Dermis blood vessel endothelial cell (primary cell): ENCODE measurements around the gene PRM2. TPM values are rescaled to one million over a fixed set of nuclear protein-coding genes. Genes with fewer than 3 reads are reported as not detected.

Source experiments
- DNase-seq: peaks from one replicate; pipeline ENCODE4 v3.0.0; 2010
- total RNA-seq: library from RNA; depleted of rRNA; stranded (reverse); fragments of >200 nt; gene quantifications from 2 replicates; pipeline ENCODE4 v1.2.3, GENCODE V29; 2014

Gene PRM2
- total RNA-seq, 1 donor from 2014 or later = not detected

DNA sequence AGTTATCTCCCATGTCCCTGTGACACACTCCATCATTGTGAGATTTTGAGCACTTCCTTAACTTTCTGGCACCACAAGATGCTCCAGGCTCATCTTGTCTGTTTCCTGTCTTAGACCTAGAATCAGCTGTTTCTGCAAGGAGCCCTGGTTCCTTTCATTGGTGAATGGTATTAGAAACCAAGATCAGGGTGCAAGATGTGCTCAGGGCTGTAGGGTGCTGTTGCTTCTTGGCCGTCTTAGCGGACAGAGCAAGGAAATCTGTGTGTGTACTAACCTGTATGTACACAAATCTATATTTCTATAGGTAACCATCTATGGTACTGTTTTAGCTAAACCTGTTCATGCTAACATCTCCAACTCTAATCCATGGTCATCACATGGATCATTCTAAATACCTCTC lies 12.9 kb upstream of the PRM2 start:
- DNase-seq = no peak

DNA sequence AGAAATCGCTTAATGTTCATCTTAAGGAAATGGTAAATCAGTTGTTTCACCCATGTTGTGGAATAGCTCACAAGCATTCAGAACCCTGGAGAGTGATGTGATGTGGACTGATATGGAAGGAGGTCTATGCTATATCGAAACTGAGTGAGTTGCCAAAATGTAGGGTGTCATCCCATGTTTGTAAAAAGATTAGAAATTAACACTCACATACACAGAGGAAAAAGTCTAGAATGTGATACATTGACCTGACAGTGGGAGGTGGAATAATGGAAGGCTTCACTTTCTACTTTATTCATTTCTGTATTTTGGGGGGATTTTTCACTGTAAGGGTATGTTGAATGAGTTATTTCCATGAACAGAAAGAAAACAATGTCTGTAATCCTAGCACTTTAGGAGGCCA lies 9.6 kb upstream of the PRM2 start:
- no peak for DNase-seq

DNA sequence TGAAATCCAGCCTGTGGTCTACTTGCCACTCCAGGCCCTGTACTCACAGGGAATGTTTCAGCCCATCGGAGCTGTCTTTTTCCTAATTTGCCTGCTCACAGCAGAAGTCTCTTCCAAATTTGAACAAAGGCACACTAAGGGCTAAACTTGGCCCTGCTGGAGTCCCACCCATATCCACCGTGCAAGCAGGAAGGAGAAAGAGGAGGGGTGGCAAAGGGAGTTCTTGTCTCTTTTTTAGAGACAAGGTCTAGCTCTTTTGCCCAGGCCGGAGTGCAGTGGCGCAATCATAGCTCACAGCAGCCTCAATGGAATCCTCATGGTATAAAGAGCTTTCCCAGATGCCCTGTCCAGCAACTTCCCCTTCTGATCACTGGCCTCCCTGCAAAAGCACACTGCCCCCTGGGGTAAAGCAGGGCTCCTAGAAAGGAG lies 7.6 kb upstream of the PRM2 start:
- DNase-seq = no peak

DNA sequence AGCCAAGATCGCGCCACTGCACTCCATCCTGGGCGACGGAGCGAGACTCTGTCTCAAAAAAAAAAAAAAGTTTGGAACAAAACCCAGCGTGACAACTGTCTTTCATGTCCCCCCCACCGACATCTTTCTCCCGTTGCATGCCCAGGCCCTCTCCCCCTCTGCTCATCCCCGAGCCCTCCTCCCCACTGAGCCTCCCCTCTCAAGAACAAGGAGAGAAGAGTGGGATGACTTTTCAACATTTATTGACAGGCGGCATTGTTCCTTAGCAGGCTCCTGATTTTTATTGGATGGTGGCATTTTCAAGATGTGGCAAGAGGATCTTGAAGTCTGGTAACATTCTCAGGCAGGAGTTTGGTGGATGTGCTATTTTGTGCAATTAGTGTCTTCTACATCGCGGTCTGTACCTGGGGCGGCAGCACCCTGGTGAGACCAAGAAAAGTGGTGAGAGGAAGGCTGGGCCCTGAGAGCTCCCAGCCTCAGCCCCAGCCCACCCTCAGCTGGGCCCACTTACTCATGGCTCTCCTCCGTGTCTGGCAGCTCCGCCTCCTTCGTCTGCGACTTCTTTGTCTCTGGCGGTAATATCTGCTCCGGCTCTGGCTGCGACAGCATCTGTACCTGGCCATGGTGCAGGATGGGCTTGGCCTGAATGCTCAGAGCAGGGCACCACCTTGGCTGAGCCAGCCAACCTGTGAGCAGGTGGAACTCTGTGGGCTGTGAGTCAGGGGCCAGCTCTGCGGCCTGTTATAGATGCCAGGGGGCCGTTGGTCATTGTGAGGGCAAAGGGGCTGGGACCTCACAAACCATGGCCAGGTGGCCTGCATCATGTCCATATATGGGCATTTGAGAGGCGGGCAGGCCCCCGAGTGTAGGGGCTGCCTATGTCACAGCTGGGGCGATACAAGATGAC lies 4.6 kb upstream of the PRM2 start, which contains the start of gene PRM1:
TSS of gene PRM1 (minus strand) at position 715 of the 907 bp plus-strand sequence. CDS start at position 623, 92 bp downstream.
- DNase-seq = no peak

DNA sequence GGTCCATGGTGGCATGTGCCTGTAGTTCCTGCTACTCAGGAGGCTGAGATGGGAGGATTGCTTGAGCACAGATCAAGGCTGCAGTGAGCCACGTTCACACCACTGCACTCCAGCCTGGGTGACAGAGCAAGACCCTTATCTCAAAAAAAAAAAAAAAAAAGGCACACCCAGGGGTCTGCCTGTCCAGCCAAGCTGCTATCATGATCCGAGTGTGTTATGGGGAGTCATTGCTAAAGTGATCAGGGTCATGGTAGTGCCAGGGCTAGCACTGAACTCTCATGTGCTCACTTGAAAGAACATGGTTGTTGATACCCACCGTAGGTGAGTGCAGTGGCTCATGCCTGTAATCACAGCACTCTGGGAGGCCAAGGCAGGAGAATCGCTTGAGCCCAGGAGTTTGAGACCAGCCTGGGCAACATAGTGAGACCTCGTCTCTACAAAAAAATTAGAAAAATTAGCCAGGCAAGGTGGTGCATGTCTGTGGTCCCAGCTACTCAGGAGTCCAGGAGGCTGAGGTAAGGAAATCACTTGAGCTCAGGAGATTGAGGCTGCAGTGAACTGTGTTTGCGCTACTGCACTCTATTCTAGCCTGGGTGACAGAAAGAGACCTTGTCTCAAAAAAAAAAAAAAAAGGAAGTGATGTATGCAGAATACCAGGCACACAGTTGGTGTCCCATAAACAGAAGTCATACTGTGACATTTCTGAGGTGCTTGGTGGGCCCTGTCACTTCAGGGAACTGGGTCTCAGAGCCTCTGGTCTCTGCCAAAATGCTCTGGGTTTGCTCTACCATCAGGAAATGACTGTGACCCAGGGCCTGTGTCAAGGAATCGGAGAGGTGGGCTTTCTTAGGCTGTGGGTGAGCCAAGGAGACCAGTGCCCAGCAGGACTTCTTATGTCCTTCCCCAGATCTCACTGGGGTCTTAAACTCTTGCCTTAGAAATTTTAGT lies 2.7 kb upstream of the PRM2 start:
- no peak for DNase-seq

DNA sequence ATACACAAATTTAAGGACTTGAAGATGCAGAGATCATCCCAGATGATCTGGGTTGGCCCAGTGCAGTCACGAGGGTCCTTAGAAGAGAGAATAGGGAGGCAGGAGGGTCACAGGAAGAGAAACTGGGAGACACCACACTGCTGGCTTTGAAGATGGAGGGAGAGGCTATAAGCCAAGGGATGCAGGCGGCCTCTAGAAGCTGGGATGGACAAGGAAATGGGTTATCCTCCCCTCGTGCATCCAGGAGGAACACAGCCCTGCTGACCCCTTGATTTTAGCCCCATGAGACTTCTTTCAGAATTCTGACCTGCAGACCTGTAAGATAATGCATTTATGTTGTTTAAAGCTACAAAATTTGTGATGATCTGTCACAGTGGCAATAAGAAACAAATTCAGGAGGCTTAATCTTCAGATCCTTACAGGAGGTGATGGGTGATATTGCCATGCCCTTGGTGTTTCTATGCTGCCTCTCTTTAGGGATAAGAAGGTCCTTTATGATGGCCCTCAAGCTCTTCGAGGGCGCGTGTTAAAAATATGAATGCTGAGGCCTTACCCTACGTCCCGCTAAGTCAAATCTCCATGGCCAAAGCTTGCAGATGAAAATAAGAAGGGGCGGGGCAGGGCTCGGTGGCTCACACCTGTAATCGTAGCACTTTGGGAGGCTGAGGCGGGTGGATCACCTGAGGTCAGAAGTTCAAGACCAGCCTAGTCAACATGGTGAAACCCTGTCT lies 1.5 kb upstream of the PRM2 start:
- DNase-seq = no peak

DNA sequence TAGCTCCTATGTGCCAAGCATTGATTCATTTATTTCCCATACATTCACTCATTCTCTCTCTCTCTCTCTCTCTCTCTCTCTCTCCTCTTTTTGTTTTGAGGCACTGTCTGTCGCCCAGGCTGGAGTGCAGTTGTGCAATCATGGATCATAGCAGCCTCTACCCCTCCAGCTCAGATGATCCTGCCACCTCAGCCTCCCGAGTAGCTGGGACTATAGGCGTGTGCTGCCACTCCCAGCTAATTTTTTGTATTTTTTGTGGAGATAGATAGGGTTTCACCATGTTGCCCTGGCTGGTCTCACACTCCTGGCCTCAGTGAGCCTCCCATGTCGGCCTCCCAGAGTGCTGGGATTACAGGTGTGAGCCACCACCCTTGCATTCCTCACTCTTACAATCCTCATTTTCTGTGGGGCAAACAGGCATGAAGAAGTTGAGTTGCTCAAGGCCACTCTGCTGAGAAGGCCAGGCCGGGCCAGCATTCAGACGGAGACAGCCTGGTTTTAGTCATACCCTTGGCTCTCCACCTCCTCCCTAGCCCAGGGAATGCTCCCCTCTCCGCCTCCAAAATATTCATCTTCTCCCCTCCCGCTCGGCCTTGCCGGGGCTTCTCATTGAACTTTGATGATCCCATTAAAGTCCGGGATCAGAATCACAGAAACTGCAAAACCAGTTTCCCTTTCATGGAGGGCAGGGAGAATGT lies 765 bp upstream of the PRM2 start:
- DNase-seq = no peak

DNA sequence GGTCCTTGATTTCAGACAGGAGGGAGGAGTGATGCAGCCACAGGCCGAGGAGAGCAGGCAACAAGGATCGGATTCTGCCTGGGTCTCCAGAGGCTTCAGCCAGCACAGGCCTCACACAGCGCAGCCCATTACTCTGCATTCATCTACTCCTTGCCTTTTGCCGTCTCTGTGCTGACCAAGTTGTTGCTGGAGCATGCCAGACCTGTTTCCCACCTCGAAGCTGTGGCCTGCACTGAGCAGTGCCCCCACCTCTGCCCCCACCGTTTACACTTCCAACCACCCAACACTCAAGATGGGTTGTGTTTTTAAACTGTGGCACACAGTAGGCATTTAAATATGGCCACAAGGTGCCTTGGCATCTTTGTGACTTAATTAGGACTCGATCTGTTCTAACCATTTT lies 1.3 kb downstream of the PRM2 start:
- no peak for DNase-seq

DNA sequence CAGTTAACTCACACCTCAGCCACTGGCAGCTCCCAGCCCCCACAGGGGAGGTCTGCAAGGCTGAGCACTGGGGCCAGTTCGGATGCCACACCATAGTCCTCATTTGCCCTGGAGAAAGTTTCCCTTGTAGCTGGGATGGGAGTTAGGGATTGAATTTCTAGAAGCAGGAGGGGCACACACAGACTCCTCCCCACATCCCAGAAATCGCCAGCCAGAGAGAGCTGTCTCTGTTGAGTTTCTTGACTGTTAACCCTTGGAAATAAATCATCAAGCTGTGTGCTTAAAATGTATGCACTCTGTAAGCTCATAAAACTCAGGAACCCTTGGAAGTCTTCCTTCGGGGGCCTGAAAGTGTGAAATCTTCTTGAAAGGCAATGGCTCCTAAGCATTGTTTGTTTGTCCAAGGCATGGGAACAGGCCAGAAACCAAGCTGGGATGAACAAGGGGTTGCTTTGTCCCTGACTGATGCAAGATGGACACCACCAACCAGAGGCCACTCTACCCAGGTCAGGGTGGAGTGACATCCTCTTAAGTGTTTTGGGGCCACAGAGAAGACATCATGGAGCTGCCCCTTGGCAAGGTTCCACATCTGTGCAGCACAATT lies 2.5 kb downstream of the PRM2 start:
- no peak for DNase-seq

DNA sequence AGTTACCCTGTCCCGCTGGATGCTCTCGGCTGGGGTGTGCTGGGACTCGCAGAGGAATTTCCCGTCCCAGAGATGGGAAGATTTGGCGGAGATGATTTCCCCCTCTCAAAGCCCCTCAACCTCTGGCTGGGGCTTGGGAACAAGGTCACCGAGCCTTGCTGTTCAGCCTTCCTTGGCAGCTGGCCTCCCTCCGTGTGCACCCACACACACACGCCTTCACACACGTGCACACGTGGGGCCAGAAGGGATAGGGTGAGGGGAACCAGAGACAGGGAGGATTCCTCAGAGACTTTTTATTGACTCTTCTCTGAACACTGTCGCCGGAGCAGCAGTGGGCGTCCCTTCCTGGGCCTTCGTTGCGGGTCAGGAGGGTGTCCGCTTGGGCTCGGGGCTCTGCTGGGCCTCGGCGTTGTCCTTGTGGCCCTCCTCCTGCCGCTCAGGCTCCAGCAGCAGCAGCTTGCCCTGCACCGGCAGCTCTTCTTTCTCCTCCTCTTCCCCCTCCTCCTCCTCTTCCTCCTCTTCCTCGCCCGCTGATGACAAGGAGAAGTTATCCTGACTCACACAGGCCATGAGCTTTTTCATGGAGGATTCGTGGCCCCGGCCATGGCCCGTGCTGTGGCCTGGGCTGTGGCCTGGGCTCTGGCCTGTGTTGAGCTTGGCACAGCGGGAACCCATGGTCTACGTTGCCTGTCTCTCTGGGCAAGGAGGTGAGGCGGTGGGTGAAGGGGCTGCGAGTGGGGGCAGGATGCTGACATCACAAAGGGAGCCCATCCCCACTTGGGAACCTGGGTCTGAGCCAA lies 3.2 kb downstream of the PRM2 start, which contains the start of gene PRM3:
TSS of gene PRM3 (minus strand) at position 709 of the 800 bp plus-strand sequence. CDS start at position 675, 34 bp downstream.
- no peak for DNase-seq

DNA sequence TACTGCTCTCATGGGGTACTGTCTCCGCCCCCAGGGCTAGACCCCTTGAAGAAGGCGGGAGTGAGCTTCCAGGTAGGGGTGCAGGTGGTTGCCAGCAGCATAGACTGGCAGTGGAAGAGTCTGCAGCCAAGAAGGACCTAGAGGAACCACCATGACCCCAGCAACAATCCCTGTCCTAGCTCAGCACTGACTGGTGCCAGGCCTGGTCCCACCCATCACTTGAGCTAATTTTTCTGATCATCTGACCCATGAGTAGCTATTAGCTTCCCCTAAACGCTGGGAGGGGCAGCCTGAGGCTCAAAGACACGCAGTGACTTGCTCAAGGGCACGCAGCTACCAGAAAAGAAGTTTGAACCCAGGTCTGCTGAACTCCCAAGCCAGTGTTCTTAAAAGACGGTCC lies 3.8 kb downstream of the PRM2 start:
- DNase-seq = no peak

DNA sequence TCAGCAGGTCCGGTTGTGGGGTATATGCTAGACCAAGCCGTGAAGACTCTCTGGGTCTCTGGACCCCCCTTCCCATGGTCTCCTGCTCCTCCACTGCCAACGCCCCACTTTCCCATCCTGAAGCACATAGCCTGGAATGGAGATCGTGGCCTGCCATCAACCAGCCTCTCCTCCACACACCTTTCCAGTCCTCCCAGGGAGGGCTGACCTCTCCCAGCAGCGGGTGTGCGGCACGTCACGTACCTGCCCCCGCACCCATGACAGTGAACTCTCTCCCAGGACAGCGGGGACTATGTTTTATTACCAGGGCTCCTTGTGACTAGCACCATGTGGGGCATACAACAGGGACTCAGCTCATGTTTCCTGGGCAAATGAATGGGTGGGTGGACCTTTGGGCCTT lies 4.7 kb downstream of the PRM2 start:
- DNase-seq = no peak

DNA sequence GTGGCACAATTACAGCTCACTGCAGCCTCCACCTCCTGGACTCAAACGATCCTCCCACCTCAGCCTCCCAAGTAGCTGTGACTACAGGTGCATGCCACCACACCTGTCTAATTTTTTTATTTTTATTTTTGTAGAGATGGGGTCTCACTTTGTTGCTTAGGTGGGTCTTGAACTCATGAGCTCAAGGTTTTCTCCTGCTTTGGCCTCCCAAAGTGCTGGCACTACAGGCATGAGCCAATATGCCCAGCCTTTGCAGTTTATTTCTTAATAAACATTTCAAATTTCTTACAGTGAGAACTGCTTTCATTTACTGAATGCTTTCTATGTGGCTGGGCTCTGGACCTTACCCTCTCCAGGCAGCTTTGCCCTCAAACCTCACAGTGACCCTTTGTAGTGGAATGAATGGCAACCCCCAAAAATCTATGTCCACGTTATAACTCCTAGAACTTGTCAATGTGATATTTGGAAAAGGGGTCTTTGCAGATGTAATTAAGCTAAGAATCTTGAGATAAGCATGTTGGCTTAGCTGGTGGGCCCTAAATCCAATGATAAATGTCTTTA lies 5.6 kb downstream of the PRM2 start:
- no peak for DNase-seq

DNA sequence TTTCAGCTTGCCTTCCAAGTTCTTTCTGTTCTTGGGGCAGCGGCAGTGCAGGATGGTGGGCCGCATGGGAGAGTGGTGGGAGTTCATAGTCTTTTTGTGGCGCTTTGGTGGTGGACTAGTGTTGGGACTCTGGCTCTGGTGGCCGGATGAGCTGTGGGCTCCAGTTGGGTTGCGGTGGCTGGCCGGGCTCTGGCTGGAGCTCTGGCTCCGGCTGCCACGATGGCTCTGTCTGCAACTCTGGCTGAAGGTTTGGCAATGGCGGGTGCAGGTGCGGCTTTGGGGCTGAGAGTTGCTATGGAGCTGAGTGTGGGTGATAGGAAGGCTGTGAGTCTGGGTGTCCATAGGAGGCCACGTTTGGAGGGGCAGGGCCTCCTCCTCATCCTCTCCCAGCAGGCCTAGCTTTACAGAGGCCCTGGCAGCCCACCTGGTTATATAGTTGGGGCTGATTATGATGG lies 7.3 kb downstream of the PRM2 start, which contains the start of gene TNP2:
TSS of gene TNP2 (minus strand) at position 405 of the 455 bp plus-strand sequence. CDS start at position 342, 63 bp downstream.
- DNase-seq = no peak

DNA sequence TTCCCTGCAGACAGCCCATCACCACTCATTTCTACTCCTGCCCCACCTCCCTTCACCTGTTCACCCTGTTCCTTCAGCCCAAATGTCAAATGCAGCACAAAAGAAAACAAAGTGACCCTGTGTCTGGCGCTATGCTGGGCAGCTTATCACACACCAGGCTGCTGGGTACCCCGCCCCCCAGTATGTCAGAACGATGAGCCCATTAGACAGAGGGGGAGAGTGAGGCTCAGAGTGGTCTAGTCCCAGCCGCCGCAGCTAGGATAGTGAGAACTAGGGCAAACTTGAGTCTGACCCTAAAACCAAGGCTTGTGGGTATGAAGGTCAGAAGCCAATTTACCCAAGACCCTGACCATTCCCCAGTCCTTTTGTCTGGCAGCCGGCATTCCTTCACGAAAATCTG lies 11.2 kb downstream of the PRM2 start:
- no peak for DNase-seq

DNA sequence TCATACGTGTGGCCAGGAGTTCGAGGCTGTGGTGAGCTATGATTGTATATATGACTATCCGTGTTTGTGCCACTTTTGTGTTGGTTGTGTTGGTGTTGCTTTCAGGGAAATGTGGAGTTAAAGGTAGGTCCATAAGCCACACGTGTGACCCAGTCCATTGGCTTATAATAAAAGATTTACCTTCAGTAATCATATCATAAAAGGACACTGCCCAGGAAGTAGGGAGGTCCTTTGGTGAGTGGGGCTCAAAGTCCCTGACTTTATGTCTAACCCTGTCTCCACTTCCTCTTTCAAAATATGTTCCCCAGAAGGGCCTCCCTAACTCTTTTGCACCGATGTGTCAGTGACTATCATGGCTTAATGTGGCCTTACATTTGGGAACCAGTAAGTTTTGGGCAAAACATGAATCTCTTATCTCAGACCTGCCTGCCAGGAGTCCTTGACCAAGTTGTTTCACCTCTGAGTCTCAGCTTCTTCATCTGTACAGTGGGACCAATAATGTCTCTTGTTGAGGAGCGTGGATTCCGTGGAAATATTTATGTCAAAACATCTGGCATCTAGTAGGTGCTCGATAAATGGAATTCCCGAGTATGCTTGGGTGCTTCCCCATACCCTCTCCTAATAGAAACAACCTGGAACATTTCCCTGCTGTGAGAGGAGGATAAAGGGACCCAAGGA lies 12.0 kb downstream of the PRM2 start:
- DNase-seq = no peak

DNA sequence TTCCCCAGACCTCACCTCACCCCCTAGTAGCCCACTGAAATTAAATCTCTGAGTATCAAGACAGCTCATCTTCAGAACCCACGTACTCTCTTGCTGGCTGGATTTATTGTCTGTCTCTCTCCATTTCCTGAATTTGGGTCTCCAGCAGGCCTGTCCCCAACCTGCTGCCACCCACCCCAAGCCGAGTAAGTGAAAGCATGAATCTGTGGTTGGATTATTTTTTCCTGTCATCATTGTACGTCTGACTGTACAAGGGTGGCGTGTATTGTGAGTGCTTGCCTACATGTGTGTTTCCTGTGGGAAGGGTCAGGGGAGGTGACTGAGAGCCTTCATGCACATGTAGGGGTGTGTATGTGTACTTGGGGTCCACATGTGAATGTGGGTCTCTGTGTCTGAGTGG lies 12.5 kb downstream of the PRM2 start:
- DNase-seq = no peak

DNA sequence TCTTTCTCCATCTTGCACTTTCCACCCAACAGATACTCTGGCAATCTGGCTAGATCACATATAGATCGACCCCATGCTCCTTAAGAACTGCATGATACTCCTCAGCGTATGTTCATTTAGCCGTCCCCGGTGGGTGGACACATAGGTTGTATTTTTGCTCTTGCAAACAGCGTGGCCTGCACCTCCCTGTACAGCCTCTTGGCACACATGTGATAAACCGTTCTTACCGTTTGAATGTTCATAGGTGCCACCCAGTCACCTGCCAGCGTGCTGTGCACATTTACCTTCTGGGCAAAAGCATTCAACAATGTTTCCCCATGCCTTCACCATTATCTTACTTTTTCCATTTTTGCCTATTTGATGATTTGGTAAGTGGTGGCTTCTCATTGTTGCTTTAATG lies 13.4 kb downstream of the PRM2 start:
- DNase-seq = no peak

DNA sequence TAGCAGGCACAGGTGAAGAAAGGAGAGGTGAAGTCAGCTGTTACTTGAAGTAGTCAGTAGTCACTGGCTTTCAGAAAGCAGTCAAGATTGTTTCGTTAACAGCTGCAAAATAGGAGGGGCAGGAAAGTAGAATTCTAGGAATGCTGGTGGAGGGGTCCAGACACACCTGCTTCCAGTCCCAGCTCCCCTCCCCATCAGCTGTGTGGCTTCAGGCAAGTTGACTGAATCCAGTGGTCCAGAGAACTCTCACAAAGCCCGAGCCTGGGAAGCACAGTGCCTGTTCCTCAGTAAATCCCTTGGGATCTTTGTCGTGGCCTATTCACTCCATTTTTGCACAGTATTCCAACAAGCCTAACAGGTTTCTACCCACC lies 15.7 kb downstream of the PRM2 start:
- DNase-seq = no peak
